ENCODE measurements around the gene LAYN. TPM values are rescaled to one million over a fixed set of nuclear protein-coding genes. Genes with fewer than 3 reads are reported as not detected.

LAYN gene
- total RNA-seq, 3 donors from 2014 or later (not counting 1 experiment from before 2014, with no cell fraction given) = 0.94 to 1.8 TPM; not detected in 1

DNA sequence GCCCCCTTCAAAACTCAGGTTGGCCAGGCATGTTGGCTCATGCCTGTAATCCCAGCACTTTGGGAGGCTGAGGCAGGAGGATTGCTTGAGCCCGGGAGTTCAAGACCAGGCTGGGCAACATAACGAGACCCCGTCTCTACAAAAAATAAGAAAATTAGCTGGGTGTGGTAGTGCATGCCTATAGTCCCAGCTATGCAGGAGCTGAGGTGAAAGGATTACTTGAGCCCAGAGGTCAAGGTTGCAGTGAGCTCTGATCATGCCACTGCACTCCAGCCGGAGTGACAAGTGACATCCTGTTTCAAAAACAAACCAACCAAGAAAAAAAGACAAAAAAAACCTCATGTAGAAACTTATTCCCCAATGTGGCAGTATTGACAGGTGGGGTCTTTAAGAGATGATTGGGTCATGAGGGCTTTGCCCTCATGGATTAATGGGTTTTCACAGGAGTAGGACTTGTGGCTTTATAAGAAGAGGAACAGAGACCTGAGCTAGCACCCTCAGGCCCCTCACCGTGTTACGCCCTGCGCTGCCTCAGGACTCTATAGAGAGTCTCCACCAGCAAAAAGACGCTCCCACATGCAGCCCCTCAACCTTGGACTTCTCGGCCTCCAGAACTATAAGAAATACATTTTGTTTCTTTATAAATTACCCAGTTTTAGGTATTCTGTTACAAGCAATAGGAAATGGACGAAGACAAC lies 22.3 kb downstream of the LAYN start:
- WGBS (ENCODE audit: insufficient coverage) = 94% methylated on average over 9 of the region's 10 CpGs
- Histone ChIP-seq H3K9me3 (ENCODE audit: control insufficient read depth, insufficient read depth, low read length) (no peaks in the 10 kb centered on the region), H3K27me3 (ENCODE audit: control insufficient read depth, insufficient read depth, low read length) (no peaks in the 10 kb centered on the region), H3K4me3 (ENCODE audit: low read length) (no peak overlapping the region), H3K36me3 (ENCODE audit: control insufficient read depth, insufficient read depth, low read length) (no peaks in the 10 kb centered on the region), H3K27ac (ENCODE audit: low read length) (no peak overlapping the region), H3K4me1 (ENCODE audit: control insufficient read depth, insufficient read depth, low read length) (no peaks in the 10 kb centered on the region)
- H3K36me3 Mint-ChIP-seq = no peaks in the 10 kb centered on the region
- H3K9me3 Mint-ChIP-seq = no peaks in the 10 kb centered on the region
- H3K4me1 Mint-ChIP-seq = no peaks in the 10 kb centered on the region
- intact Hi-C loops (cut with micrococcal nuclease) = no loop called here
- ATAC-seq (no peak), DNase-seq (no peak)
- H3K27me3 Mint-ChIP-seq (ENCODE audit: low read depth in 2 of 2) = peaks cover 0 to 15% of the 10 kb centered on the region in 2 donors
- no peak for TF ChIP-seq CTCF (IDR thresholded peaks at IDR 0.05)
- H3K4me3 Mint-ChIP-seq = no peak overlapping the region
- no peak overlapping the region for H3K27ac Mint-ChIP-seq

- Histone ChIP-seq H3K4me1 (ENCODE audit: control insufficient read depth, insufficient read depth, low read length) (no peaks in the 10 kb centered on the region), H3K27ac (ENCODE audit: low read length) (no peak overlapping the region), H3K9me3 (ENCODE audit: control insufficient read depth, insufficient read depth, low read length) (no peaks in the 10 kb centered on the region), H3K27me3 (ENCODE audit: control insufficient read depth, insufficient read depth, low read length) (no peaks in the 10 kb centered on the region), H3K4me3 (ENCODE audit: low read length) (no peak overlapping the region), H3K36me3 (ENCODE audit: control insufficient read depth, insufficient read depth, low read length) (no peaks in the 10 kb centered on the region)
- H3K27ac Mint-ChIP-seq = no peak overlapping the region
- no peaks in the 10 kb centered on the region for H3K36me3 Mint-ChIP-seq
- H3K4me1 Mint-ChIP-seq = no peaks in the 10 kb centered on the region
- 0% methylated on average over 1 of the region's 4 CpGs for WGBS (ENCODE audit: insufficient coverage)
- TF ChIP-seq CTCF (IDR thresholded peaks at IDR 0.05) = peak; percentile 91
- intact Hi-C loops (cut with micrococcal nuclease) = loop anchor here (1.0 kb wide), 2 partner anchors 212 to 276 kb away; no protein-coding TSS in a partner anchor
- ATAC-seq = peak; percentile 49 to 57 (median 53)
- H3K9me3 Mint-ChIP-seq = no peaks in the 10 kb centered on the region
- H3K27me3 Mint-ChIP-seq (ENCODE audit: low read depth in 2 of 2) = peaks cover 0 to 18% of the 10 kb centered on the region in 2 donors
- peak; percentile 41 to 80 for DNase-seq
- no peak overlapping the region for H3K4me3 Mint-ChIP-seq
Observed at GRCh38 chr11:111565114-111565720, 24.7 kb downstream of the LAYN start.

GRCh38 chr11:111566324-111566723 lies 25.8 kb downstream of the LAYN start:
- H3K4me3 ChIP-seq (ENCODE audit: low read length) = no peak overlapping the region
- no peak for DNase-seq
- Mint-ChIP-seq H3K27ac (no peak overlapping the region), H3K36me3 (no peaks in the 10 kb centered on the region), H3K4me1 (no peaks in the 10 kb centered on the region), H3K9me3 (no peaks in the 10 kb centered on the region), H3K4me3 (no peak overlapping the region), H3K27me3 (ENCODE audit: low read depth in 2 of 2) (peaks cover 2 to 22% of the 10 kb centered on the region in 2 donors)
- H3K4me1 ChIP-seq (ENCODE audit: control insufficient read depth, insufficient read depth, low read length) = no peaks in the 10 kb centered on the region
- H3K9me3 ChIP-seq (ENCODE audit: control insufficient read depth, insufficient read depth, low read length) = no peaks in the 10 kb centered on the region
- no peaks in the 10 kb centered on the region for H3K36me3 ChIP-seq (ENCODE audit: control insufficient read depth, insufficient read depth, low read length)
- no peak for TF ChIP-seq CTCF (IDR thresholded peaks at IDR 0.05)
- no peak overlapping the region for H3K27ac ChIP-seq (ENCODE audit: low read length)
- H3K27me3 ChIP-seq (ENCODE audit: control insufficient read depth, insufficient read depth, low read length) = no peaks in the 10 kb centered on the region
- ATAC-seq = no peak
- 87% methylated on average over 5 of the region's 7 CpGs for WGBS (ENCODE audit: insufficient coverage)
- intact Hi-C loops (cut with micrococcal nuclease) = no loop called here

Measured in natural killer cell (primary cell).